Skeletal muscle tissue (tissue), 4 donors: Measurements from ENCODE around the gene OR52B6. TPM values are rescaled to one million over a fixed set of nuclear protein-coding genes. Genes with fewer than 3 reads are reported as not detected.
"Not testable (repeated sequence)": the region's sequence is repeated elsewhere in the genome, so short reads cannot be mapped to it uniquely, and the experiment has no call there.

Experiments
- H3K27ac ChIP-seq: one replicate; pipeline ENCODE4 v1.7.0; 2013; ENCODE audit warnings: mild to moderate bottlenecking, low read depth, low read length, inconsistent platforms
- H3K27me3 ChIP-seq, 3 donors: one replicate each; pipeline ENCODE4 v1.7.0; 2013; ENCODE audit warnings: low read length in 3 of 3; ENCODE audit not compliant: control insufficient read depth in 3 of 3, insufficient read depth in 3 of 3
- H3K36me3 ChIP-seq, 3 donors: one replicate each; pipeline ENCODE4 v1.7.0; 2013; ENCODE audit warnings: low read length in 3 of 3; ENCODE audit not compliant: control insufficient read depth in 3 of 3, insufficient read depth in 3 of 3
- H3K4me1 ChIP-seq, 3 donors: one replicate each; pipeline ENCODE4 v1.7.0; 2013; ENCODE audit warnings: low read length in 3 of 3, mild to moderate bottlenecking in 3 of 3; ENCODE audit not compliant: control insufficient read depth in 3 of 3, insufficient read depth in 3 of 3
- H3K4me3 ChIP-seq, 3 donors: one replicate each; pipeline ENCODE4 v1.7.0; 2013; ENCODE audit warnings: low read length in 3 of 3
- H3K9ac ChIP-seq, 3 donors: one replicate each; pipeline ENCODE4 v1.7.0; 2013; ENCODE audit warnings: low read length in 3 of 3, mild to moderate bottlenecking in 3 of 3, moderate library complexity in 2 of 3, low read depth in 1 of 3
- H3K9me3 ChIP-seq, 3 donors: one replicate each; pipeline ENCODE4 v1.7.0; 2013; ENCODE audit warnings: low read length in 3 of 3; ENCODE audit not compliant: control insufficient read depth in 3 of 3
- total RNA-seq: library from RNA; depleted of rRNA; stranded (reverse); fragments of >200 nt; gene quantifications from one replicate; pipeline ENCODE4 v1.2.3, GENCODE V29; 2014
- donor health status: Osteomylitis.

The OR52B6 gene
- total RNA-seq, 1 donor from 2014 or later, result not detected

DNA sequence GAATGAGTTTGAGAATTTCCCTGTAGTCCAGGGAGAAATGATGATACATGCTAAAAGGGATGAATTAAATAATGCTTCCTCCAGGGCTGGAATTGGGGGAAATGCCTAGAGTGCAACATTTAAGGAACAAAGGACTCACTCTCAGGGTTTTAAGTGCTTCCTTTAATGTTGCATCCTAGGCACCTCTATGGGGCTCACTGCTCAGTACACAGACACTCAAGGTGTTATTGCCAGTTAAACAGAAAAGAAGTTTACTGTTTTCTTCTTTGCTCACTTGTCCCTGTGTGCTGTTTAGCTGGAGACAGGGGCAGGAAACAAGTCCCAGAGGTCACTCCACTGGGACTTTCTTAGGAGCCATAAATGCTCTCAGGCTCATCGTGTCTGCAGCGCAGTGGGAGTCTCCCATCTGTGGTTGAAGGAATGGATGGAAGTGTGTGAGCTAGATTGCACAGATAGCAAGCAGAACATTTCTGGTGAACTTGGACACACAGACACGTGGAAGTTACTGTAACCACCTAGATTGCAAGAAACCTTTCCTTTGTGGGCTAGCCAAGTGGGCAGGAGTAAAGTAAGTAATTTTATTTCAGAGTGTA lies 24.0 kb upstream of the OR52B6 start:
- Histone ChIP-seq H3K4me1 (no peaks in the 10 kb centered on the region), H3K27ac (no peak overlapping the region), H3K27me3 (no peaks in the 10 kb centered on the region), H3K4me3 (no peak overlapping the region), H3K36me3 (no peaks in the 10 kb centered on the region), H3K9me3 (no peaks in the 10 kb centered on the region), H3K9ac (no peak overlapping the region)

DNA sequence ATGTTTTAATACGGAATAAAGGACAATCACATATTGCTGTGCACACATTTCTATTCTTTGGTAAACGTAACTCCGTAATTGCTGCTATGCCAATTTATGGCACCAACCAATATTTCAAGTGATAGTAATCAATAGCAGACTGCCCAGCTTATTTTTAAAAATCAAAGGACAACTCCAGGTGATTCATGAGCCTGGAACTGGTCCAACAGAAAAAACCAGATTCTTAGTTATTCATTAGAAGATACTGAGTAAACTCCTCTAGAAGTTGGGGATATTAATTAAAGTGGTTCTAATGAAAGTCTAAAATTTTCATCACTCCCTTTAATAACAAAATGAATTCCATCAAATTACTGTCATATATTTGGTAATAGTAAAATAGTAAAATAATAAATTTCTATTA lies 22.9 kb upstream of the OR52B6 start:
- Histone ChIP-seq H3K27me3 (no peaks in the 10 kb centered on the region), H3K36me3 (no peaks in the 10 kb centered on the region), H3K9me3 (no peaks in the 10 kb centered on the region), H3K27ac (no peak overlapping the region), H3K4me3 (no peak overlapping the region), H3K9ac (no peak overlapping the region), H3K4me1 (no peaks in the 10 kb centered on the region)

DNA sequence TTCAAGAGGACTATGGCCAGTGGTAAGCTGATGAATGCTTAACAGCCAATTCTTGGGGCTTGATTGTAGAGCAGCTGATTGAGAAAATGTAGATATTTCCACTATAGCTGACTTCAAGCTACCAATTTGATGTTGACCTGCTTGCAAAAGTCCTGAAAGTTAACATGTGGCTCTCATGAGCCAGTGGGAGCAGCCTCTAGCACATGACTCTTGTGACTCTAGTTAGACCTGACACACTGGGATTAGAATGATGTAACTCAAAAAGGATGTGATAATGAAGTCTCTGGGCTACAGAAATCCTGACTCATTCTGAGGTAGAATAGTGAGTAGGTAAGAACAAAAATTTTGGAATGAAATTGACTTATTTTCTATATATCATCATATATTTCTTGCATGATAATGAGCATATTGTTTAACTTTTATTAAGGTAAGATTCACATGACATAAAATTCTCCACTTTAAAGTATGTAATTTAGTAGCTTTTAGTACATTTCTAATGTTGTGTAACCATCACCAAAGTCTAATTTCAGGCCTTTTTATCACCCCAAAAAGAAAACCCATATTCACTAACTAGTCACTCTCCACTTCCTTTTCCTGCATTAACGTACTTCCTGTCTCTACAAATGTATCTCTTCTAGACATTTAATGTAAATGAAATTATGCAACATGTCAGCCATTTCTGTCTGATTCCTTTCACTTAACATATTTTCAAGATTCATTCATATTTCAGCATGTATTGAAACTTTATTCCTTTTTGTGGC lies 16.2 kb upstream of the OR52B6 start:
- H3K4me1 ChIP-seq, result no peaks in the 10 kb centered on the region
- H3K27ac ChIP-seq, result no peak overlapping the region
- H3K36me3 ChIP-seq, result no peaks in the 10 kb centered on the region
- no peak overlapping the region for H3K4me3 ChIP-seq
- H3K9me3 ChIP-seq, result no peaks in the 10 kb centered on the region
- no peak overlapping the region for H3K9ac ChIP-seq
- no peaks in the 10 kb centered on the region for H3K27me3 ChIP-seq

DNA sequence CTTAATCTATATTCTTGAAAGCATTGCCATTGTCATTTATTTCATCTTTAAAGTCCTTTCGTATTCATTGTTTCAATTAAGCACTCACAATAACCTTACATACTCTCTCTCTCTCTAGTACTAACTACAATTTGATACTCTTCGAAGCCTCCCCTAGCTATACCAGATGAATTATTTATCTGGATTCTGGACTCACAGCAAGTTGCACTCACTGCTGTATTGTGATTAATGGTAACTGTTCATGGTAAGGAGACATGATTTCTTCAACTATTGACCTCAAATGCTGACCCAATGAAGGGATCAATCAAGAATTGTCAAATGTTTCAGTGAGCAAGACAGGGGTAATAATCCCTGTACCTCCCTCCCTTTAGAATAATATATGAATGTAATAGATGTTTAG lies 6.0 kb upstream of the OR52B6 start:
- no peaks in the 10 kb centered on the region for H3K9me3 ChIP-seq
- no peaks in the 10 kb centered on the region for H3K27me3 ChIP-seq
- no peaks in the 10 kb centered on the region for H3K36me3 ChIP-seq
- no peak overlapping the region for H3K27ac ChIP-seq
- H3K4me1 ChIP-seq, result no peaks in the 10 kb centered on the region
- no peak overlapping the region for H3K9ac ChIP-seq
- H3K4me3 ChIP-seq, result no peak overlapping the region

DNA sequence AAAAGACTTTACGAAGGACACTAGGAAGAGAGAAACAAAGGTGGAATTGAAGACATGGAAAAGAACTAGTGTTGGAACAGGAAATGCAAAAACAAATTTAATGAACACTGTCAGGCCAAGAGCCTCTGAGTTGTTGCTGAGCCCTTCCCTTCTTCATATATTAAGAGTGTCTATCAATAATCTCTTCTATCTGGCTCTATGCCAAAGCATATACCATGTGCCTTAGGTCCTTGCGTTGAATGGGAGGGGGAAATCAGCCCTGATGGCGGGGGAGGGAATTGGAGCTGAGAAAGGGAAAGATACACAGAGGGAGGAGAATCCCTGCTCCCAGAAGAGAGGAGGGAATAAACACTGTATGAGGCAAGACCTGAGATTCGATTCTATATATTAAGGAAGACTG lies 5.5 kb upstream of the OR52B6 start:
- Histone ChIP-seq H3K9ac (no peak overlapping the region), H3K27ac (no peak overlapping the region), H3K36me3 (no peaks in the 10 kb centered on the region), H3K4me1 (no peaks in the 10 kb centered on the region), H3K9me3 (no peaks in the 10 kb centered on the region), H3K4me3 (no peak overlapping the region), H3K27me3 (no peaks in the 10 kb centered on the region)

DNA sequence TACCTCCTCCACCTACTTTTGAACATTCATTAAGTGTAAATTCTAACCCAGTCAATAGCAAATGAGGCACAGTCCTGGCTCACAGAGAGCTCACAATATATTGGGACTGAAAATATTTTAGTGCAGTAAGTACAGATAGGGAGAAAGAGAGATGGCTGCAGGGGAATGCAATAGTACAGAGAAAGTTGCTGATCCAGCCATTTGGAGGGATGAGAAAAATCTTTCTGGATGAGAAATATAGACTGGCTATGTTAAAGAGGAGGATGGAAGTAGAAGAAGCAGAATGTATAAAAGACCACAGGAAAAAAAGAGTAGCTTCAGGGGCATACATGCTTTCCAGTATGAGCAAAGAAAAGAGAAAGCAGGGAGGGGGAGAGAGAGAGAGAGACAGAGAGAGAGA lies 3.6 kb upstream of the OR52B6 start:
- no peak overlapping the region for H3K9ac ChIP-seq
- H3K27me3 ChIP-seq, result no peaks in the 10 kb centered on the region
- H3K4me1 ChIP-seq, result no peaks in the 10 kb centered on the region
- no peaks in the 10 kb centered on the region for H3K9me3 ChIP-seq
- no peak overlapping the region for H3K4me3 ChIP-seq
- H3K27ac ChIP-seq, result no peak overlapping the region
- H3K36me3 ChIP-seq, result no peaks in the 10 kb centered on the region

DNA sequence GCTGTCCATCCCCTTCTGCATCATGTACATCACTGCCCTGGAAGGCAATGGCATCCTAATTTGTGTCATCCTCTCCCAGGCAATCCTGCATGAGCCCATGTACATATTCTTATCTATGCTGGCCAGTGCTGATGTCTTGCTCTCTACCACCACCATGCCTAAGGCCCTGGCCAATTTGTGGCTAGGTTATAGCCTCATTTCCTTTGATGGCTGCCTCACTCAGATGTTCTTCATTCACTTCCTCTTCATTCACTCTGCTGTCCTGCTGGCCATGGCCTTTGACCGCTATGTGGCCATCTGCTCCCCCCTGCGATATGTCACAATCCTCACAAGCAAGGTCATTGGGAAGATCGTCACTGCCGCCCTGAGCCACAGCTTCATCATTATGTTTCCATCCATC lies 337 bp downstream of the OR52B6 start:
- H3K27me3 ChIP-seq, result no peaks in the 10 kb centered on the region
- no peaks in the 10 kb centered on the region for H3K4me1 ChIP-seq
- H3K9me3 ChIP-seq, result no peaks in the 10 kb centered on the region
- H3K27ac ChIP-seq, result no peak overlapping the region
- no peak overlapping the region for H3K9ac ChIP-seq
- H3K36me3 ChIP-seq, result no peaks in the 10 kb centered on the region
- no peak overlapping the region for H3K4me3 ChIP-seq

DNA sequence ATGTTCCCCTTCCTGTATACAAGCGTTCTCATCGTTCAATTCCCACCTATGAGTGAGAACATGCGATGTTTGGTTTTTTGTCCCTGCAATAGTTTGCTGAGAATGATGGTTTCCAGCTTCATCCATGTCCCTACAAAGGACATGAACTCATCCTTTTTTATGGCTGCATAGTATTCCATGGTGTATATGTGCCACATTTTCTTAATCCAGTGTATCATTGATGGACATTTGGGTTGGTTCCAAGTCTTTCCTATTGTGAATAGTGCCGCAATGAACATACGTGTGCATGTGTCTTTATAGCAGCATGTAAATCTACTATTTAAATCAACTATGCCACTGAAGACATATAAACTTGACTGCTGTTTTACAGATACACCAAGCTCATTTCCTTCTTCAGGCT lies 3.8 kb downstream of the OR52B6 start:
- H3K27me3 ChIP-seq, H3K36me3 ChIP-seq, H3K9ac ChIP-seq, H3K4me3 ChIP-seq, H3K4me1 ChIP-seq, H3K27ac ChIP-seq, H3K9me3 ChIP-seq: not testable (repeated sequence)

DNA sequence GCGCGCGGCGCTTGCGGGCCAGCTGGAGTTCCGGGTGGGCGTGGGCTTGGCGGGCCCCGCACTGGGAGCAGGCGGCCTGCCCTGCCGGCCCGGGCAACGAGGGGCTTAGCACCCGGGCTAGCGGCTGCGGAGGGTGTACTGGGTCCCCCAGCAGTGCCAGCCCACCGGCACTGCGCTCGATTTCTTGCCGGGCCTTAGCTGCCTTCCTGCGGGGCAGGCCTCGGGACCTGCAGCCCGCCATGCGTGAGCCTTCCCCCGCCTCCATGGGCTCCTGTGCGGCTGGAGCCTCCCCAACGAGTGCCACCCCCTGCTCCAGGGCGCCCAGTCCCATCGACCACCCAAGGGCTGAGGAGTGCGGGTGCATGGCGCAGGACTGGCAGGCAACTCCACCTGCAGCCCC lies 9.2 kb downstream of the OR52B6 start:
- H3K9me3 ChIP-seq, H3K9ac ChIP-seq, H3K27ac ChIP-seq, H3K36me3 ChIP-seq, H3K4me3 ChIP-seq, H3K27me3 ChIP-seq, H3K4me1 ChIP-seq: not testable (repeated sequence)

DNA sequence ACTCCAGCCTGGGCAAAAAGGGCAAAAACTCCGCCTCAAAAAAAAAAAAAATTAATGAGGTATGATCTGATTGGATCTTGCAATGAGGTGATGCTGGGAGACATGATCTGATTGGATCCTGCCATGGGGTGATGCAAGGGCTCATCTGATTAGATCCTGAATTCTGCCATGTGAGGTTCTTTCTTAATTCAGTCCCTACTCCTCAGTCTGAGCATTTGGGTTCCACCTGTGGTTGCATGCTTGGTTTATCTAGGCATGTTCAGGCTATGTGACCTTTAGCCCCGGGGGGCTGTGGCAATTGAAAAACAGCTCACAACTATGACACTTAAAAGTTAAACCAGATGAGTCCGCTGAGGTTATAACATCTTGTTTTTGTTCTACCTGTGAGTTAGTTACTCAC lies 10.9 kb downstream of the OR52B6 start:
- H3K9me3 ChIP-seq, result no peaks in the 10 kb centered on the region
- H3K4me1 ChIP-seq, result peaks cover 0 to 1% (median 0%) of the 10 kb centered on the region in 3 donors
- no peak overlapping the region for H3K27ac ChIP-seq
- H3K36me3 ChIP-seq, result no peaks in the 10 kb centered on the region
- no peaks in the 10 kb centered on the region for H3K27me3 ChIP-seq
- H3K4me3 ChIP-seq, result no peak overlapping the region
- H3K9ac ChIP-seq, result no peak overlapping the region
